ENCODE measurements around the gene SNTB2. TPM values are rescaled to one million over a fixed set of nuclear protein-coding genes. Genes with fewer than 3 reads are reported as not detected.

Gene SNTB2
- total and polyA plus RNA-seq, 4 donors = 2.1 to 7.8 (median 4.1) TPM

GRCh38 chr16:69267633-69268032 lies 80.7 kb downstream of the SNTB2 start (continued):
- TF ChIP-seq JUND (IDR thresholded peaks at IDR 0.05) (no peak), SP1 (IDR thresholded peaks at IDR 0.05) (no peak)

- TF ChIP-seq SP1 (IDR thresholded peaks at IDR 0.05) (no peak), REST (IDR thresholded peaks at IDR 0.05) (no peak), RXRA (IDR thresholded peaks at IDR 0.05) (no peak), JUND (IDR thresholded peaks at IDR 0.05) (no peak), FOXA2 (IDR thresholded peaks at IDR 0.05) (no peak), TAF1 (conservative IDR thresholded peaks at IDR 0.05) (no peak), RAD21 (IDR thresholded peaks at IDR 0.05) (no peak), HNF4A (conservative IDR thresholded peaks at IDR 0.05) (no peak)
- Histone ChIP-seq H3K9ac (ENCODE audit: low read depth in 1 of 2, low read length in 2 of 2) (no peak overlapping the region), H3K27ac (ENCODE audit: low read depth in 1 of 2, low read length in 2 of 2) (no peak overlapping the region), H3K9me3 (ENCODE audit: control insufficient read depth in 4 of 4, low read length in 3 of 4) (no peaks in the 10 kb centered on the region), H3K4me1 (ENCODE audit: control insufficient read depth in 4 of 4, insufficient read depth in 4 of 4, low read length in 3 of 4) (no peaks in the 10 kb centered on the region), H3K27me3 (ENCODE audit: control insufficient read depth in 4 of 4, insufficient read depth in 4 of 4, low read length in 3 of 4) (no peaks in the 10 kb centered on the region), H3K36me3 (ENCODE audit: control insufficient read depth in 4 of 4, insufficient read depth in 3 of 4, low read depth in 1 of 4, low read length in 3 of 4) (no peaks in the 10 kb centered on the region), H3K4me3 (ENCODE audit: low read depth in 1 of 3, low read length in 3 of 3) (no peak overlapping the region)
- DNase-seq (ENCODE audit: low spot score) = no peak
- WGBS = 80% methylated on average over 3 of the region's 3 CpGs
These were observed 83.4 kb downstream of the SNTB2 start for GRCh38 chr16:69270395-69270794.

GRCh38 chr16:69270831-69271230 lies 83.9 kb downstream of the SNTB2 start:
- no peak overlapping the region for H3K9ac ChIP-seq (ENCODE audit: low read depth in 1 of 2, low read length in 2 of 2)
- no peaks in the 10 kb centered on the region for H3K36me3 ChIP-seq (ENCODE audit: control insufficient read depth in 4 of 4, insufficient read depth in 3 of 4, low read depth in 1 of 4, low read length in 3 of 4)
- DNase-seq (ENCODE audit: low spot score) = no peak
- H3K27ac ChIP-seq (ENCODE audit: low read depth in 1 of 2, low read length in 2 of 2) = no peak overlapping the region
- no peak for TF ChIP-seq REST (IDR thresholded peaks at IDR 0.05)
- no peak for TF ChIP-seq HNF4G (IDR thresholded peaks at IDR 0.05)
- no peak for TF ChIP-seq HNF4A (conservative IDR thresholded peaks at IDR 0.05)
- no peak overlapping the region for H3K4me3 ChIP-seq (ENCODE audit: low read depth in 1 of 3, low read length in 3 of 3)
- H3K27me3 ChIP-seq (ENCODE audit: control insufficient read depth in 4 of 4, insufficient read depth in 4 of 4, low read length in 3 of 4) = no peaks in the 10 kb centered on the region
- H3K4me1 ChIP-seq (ENCODE audit: control insufficient read depth in 4 of 4, insufficient read depth in 4 of 4, low read length in 3 of 4) = no peaks in the 10 kb centered on the region
- H3K9me3 ChIP-seq (ENCODE audit: control insufficient read depth in 4 of 4, low read length in 3 of 4) = no peaks in the 10 kb centered on the region
- 97% methylated on average over 2 of the region's 2 CpGs for WGBS

- H3K27ac ChIP-seq (ENCODE audit: low read depth in 1 of 2, low read length in 2 of 2) = no peak overlapping the region
- H3K27me3 ChIP-seq (ENCODE audit: control insufficient read depth in 4 of 4, insufficient read depth in 4 of 4, low read length in 3 of 4) = no peaks in the 10 kb centered on the region
- no peak overlapping the region for H3K4me3 ChIP-seq (ENCODE audit: low read depth in 1 of 3, low read length in 3 of 3)
- no peaks in the 10 kb centered on the region for H3K9me3 ChIP-seq (ENCODE audit: control insufficient read depth in 4 of 4, low read length in 3 of 4)
- H3K9ac ChIP-seq (ENCODE audit: low read depth in 1 of 2, low read length in 2 of 2) = no peak overlapping the region
- no peaks in the 10 kb centered on the region for H3K36me3 ChIP-seq (ENCODE audit: control insufficient read depth in 4 of 4, insufficient read depth in 3 of 4, low read depth in 1 of 4, low read length in 3 of 4)
- H3K4me1 ChIP-seq (ENCODE audit: control insufficient read depth in 4 of 4, insufficient read depth in 4 of 4, low read length in 3 of 4) = no peaks in the 10 kb centered on the region
- WGBS = 87% methylated on average over 4 of the region's 4 CpGs
- DNase-seq (ENCODE audit: low spot score) = no peak
- TF ChIP-seq ZBTB33 (IDR thresholded peaks at IDR 0.05) (no peak), FOXA1 (IDR thresholded peaks at IDR 0.05) (no peak), HNF4G (IDR thresholded peaks at IDR 0.05) (no peak), GABPA (IDR thresholded peaks at IDR 0.05 in 1 of 2, conservative IDR thresholded peaks at IDR 0.05 in 1 of 2) (no peak), CTCF (IDR thresholded peaks at IDR 0.05; ENCODE audit: low read depth, low read length, missing input control) (no peak), SP1 (IDR thresholded peaks at IDR 0.05) (no peak), TAF1 (conservative IDR thresholded peaks at IDR 0.05) (no peak), FOXA2 (IDR thresholded peaks at IDR 0.05) (no peak), RXRA (IDR thresholded peaks at IDR 0.05) (no peak), MAX (IDR thresholded peaks at IDR 0.05) (no peak), EGR1 (IDR thresholded peaks at IDR 0.05; ENCODE audit: low read depth in 2 of 2) (no peak)
These were observed 86.0 kb downstream of the SNTB2 start for GRCh38 chr16:69273009-69273408.

Measured in liver (tissue), 9 donors.